ENCODE data around the gene PDGFC.

DNA sequence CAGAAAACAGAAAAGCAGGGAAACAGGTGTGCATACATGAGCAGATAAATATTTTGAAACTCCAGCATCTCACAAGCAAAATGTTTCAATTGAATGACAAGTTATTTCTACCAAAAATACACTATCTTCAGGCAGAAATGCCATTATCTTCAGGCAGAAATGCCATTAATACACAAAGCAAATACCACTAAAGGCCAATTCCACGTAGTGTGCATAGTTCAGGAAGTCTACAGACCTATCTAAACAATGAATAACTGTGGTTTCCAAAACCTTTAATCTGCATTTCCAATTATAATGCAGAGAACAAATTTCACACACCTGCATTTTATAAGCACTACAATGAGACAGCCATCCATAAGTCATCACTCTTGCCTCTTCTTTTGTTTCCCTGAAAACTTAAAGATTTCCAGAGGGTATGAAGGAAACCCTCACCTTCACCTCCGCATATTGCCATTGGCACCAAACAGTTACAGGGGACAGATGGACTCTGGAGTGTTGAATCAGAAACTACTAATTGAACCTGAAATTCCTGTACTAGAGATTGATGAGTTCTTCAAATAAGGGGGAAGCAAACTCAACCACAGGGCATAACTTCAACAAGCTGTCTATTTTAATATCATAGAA, 179.0 kb downstream of the PDGFC start:
- TF ChIP-seq JDP2 (CRISPR knock-in tag; IDR thresholded peaks at IDR 0.05; ENCODE audit: borderline replicate concordance), result no peak
- TF ChIP-seq RFX1 (IDR thresholded peaks at IDR 0.05), result no peak
- no peak for TF ChIP-seq ZBTB20 (CRISPR knock-in tag; IDR thresholded peaks at IDR 0.05; ENCODE audit: borderline replicate concordance, low read depth)
- TF ChIP-seq, protein P1, sequence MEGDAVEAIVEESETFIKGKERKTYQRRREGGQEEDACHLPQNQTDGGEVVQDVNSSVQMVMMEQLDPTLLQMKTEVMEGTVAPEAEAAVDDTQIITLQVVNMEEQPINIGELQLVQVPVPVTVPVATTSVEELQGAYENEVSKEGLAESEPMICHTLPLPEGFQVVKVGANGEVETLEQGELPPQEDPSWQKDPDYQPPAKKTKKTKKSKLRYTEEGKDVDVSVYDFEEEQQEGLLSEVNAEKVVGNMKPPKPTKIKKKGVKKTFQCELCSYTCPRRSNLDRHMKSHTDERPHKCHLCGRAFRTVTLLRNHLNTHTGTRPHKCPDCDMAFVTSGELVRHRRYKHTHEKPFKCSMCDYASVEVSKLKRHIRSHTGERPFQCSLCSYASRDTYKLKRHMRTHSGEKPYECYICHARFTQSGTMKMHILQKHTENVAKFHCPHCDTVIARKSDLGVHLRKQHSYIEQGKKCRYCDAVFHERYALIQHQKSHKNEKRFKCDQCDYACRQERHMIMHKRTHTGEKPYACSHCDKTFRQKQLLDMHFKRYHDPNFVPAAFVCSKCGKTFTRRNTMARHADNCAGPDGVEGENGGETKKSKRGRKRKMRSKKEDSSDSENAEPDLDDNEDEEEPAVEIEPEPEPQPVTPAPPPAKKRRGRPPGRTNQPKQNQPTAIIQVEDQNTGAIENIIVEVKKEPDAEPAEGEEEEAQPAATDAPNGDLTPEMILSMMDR (CRISPR knock-in tag; IDR thresholded peaks at IDR 0.05), result no peak
- no peak for TF ChIP-seq ZKSCAN8 (CRISPR knock-in tag; IDR thresholded peaks at IDR 0.05; ENCODE audit: borderline replicate concordance)
- TF ChIP-seq CHD2 (IDR thresholded peaks at IDR 0.05; ENCODE audit: low read depth, low read length), result no peak
- TF ChIP-seq HOXA7 (CRISPR knock-in tag; IDR thresholded peaks at IDR 0.05), result no peak
- no peak for TF ChIP-seq ZNF598 (CRISPR knock-in tag; IDR thresholded peaks at IDR 0.05; ENCODE audit: borderline replicate concordance)
- no peak for TF ChIP-seq POLR2A (IDR thresholded peaks at IDR 0.05; ENCODE audit: insufficient read depth in 1 of 2, low read depth in 2 of 2, low read length in 2 of 2)
- no peak for TF ChIP-seq PBX3 (CRISPR knock-in tag; IDR thresholded peaks at IDR 0.05; ENCODE audit: borderline replicate concordance)
- TF ChIP-seq ELF4 (CRISPR knock-in tag; IDR thresholded peaks at IDR 0.05; ENCODE audit: borderline replicate concordance), result no peak
- TF ChIP-seq PREB (CRISPR knock-in tag; IDR thresholded peaks at IDR 0.05), result no peak
- TF ChIP-seq ZFP36L2 (CRISPR knock-in tag; IDR thresholded peaks at IDR 0.05), result no peak
- no peak for TF ChIP-seq MYNN (CRISPR knock-in tag; IDR thresholded peaks at IDR 0.05; ENCODE audit: low read depth)

Data from HepG2 (cell line).